IMR-90 (cell line): ENCODE results near the gene OR3A3. TPM values are rescaled to one million over a fixed set of nuclear protein-coding genes. Genes with fewer than 3 reads are reported as not detected.
"Not testable (repeated sequence)": the region's sequence is repeated elsewhere in the genome, so short reads cannot be mapped to it uniquely, and the experiment has no call there.

Experiments used
- ATAC-seq: fragments of 200-7000 bp; cut with Tn5 transposase; 2 replicates; pipeline ENCODE4 v1.9.1; 2020; ENCODE audit warnings: low read depth, mild to moderate bottlenecking, moderate library complexity
- BruUV-seq: library from RNA; stranded (reverse); fragments of 400-500 nt; replicated peaks from 2 replicates; lab custom pipeline; 2021; lab: Mats Ljungman, UMichigan
- CTCF ChIA-PET: fragments of 300-600 bp; formaldehyde crosslinking; extraction: SDS; loops from one replicate; lab custom pipeline; 2021; ENCODE audit warnings: antibody characterized with exemption; lab: Yijun Ruan, JAX
- POLR2A ChIA-PET: fragments of 300-600 bp; sonication (Branson Sonifier 250); formaldehyde crosslinking; loops from one replicate; lab custom pipeline; 2022; ENCODE audit warnings: antibody characterized with exemption; ENCODE audit not compliant: unreplicated experiment; lab: Charles Lee
- DNase-seq: peaks from one replicate; pipeline ENCODE4 v3.0.0; 2013
- H2AFZ ChIP-seq: replicated peaks from 2 replicates; pipeline ENCODE3; 2013; ENCODE audit warnings: low read length, mild to moderate bottlenecking; ENCODE audit not compliant: poor library complexity
- H2AK5ac ChIP-seq: 2 replicates; pipeline ENCODE4 v1.6.1; 2013; ENCODE audit warnings: low read depth, low read length, inconsistent platforms
- H2AK9ac ChIP-seq: replicated peaks from 2 replicates; pipeline ENCODE3; 2013; ENCODE audit warnings: mild to moderate bottlenecking, low read depth, low read length, moderate library complexity; ENCODE audit not compliant: poor library complexity
- H2BK120ac ChIP-seq: 2 replicates; pipeline ENCODE4 v1.6.1; 2013; ENCODE audit warnings: low read depth, low read length, inconsistent platforms
- H2BK15ac ChIP-seq: 3 replicates; pipeline ENCODE4 v1.6.1; 2013; ENCODE audit warnings: low read depth, low read length, inconsistent platforms
- H2BK20ac ChIP-seq: 2 replicates; pipeline ENCODE4 v1.6.1; 2013; ENCODE audit warnings: low read depth, mild to moderate bottlenecking, inconsistent platforms, low read length, moderate library complexity
- H2BK5ac ChIP-seq: 2 replicates; pipeline ENCODE4 v1.6.1; 2013; ENCODE audit warnings: mild to moderate bottlenecking, low read depth, low read length, inconsistent platforms; ENCODE audit not compliant: poor library complexity, severe bottlenecking
- H3K14ac ChIP-seq: replicated peaks from 2 replicates; pipeline ENCODE4 v1.6.1; 2013; ENCODE audit warnings: low read depth, low read length, inconsistent platforms
- H3K18ac ChIP-seq: 2 replicates; pipeline ENCODE4 v1.6.1; 2013; ENCODE audit warnings: low read depth, low read length, control low read depth
- H3K23ac ChIP-seq: 2 replicates; pipeline ENCODE4 v1.6.1; 2013; ENCODE audit warnings: low read depth, low read length, inconsistent platforms
- H3K27ac ChIP-seq: 2 replicates; pipeline ENCODE4 v1.5.1; 2013; ENCODE audit warnings: mild to moderate bottlenecking, control low read depth, low read length; ENCODE audit not compliant: insufficient read depth
- H3K27me3 ChIP-seq: 2 replicates; pipeline ENCODE4 v1.6.1; 2013; ENCODE audit warnings: low read length; ENCODE audit not compliant: control insufficient read depth, insufficient read depth
- H3K36me3 ChIP-seq: 2 replicates; pipeline ENCODE4 v1.6.1; 2013; ENCODE audit warnings: low read length, mixed read lengths; ENCODE audit not compliant: control insufficient read depth, insufficient read depth
- H3K4ac ChIP-seq: 2 replicates; pipeline ENCODE4 v1.6.1; 2013; ENCODE audit warnings: low read depth, low read length, inconsistent platforms
- H3K4me1 ChIP-seq: 2 replicates; pipeline ENCODE4 v1.6.1; 2013; ENCODE audit warnings: low read length, mixed read lengths; ENCODE audit not compliant: control insufficient read depth, insufficient read depth
- H3K4me2 ChIP-seq: 2 replicates; pipeline ENCODE4 v1.6.1; 2013; ENCODE audit warnings: low read depth, mild to moderate bottlenecking, control low read depth, low read length, moderate library complexity
- H3K4me3 ChIP-seq: 2 replicates; pipeline ENCODE4 v1.5.1; 2013; ENCODE audit warnings: low read depth, mild to moderate bottlenecking, control low read depth, low read length, moderate library complexity; ENCODE audit not compliant: insufficient read depth
- H3K56ac ChIP-seq: 2 replicates; pipeline ENCODE4 v1.6.1; 2013; ENCODE audit warnings: low read length, inconsistent platforms; ENCODE audit not compliant: insufficient read depth; ENCODE audit errors: extremely low read depth
- H3K79me1 ChIP-seq, 2 experiments: 2 replicates each; pipeline ENCODE4 v1.6.1; 2013; ENCODE audit warnings: low read length in 2 of 2, inconsistent platforms in 1 of 2, low read depth in 1 of 2
- H3K9ac ChIP-seq: 2 replicates; pipeline ENCODE4 v1.6.1; 2013; ENCODE audit warnings: low read depth, low read length, control low read depth
- H3K9me1 ChIP-seq: 2 replicates; pipeline ENCODE4 v1.6.1; 2013; ENCODE audit warnings: low read length, inconsistent platforms; ENCODE audit not compliant: insufficient read depth
- H3K9me3 ChIP-seq: 2 replicates; pipeline ENCODE4 v1.6.1; 2013; ENCODE audit warnings: low read length; ENCODE audit not compliant: control insufficient read depth, insufficient read depth
- H4K20me1 ChIP-seq: 2 replicates; pipeline ENCODE4 v1.6.1; 2013; ENCODE audit warnings: low read length, inconsistent platforms; ENCODE audit not compliant: insufficient read depth
- H4K5ac ChIP-seq: 2 replicates; pipeline ENCODE4 v1.6.1; 2013; ENCODE audit warnings: mild to moderate bottlenecking, low read depth, low read length, control low read depth
- H4K8ac ChIP-seq, 2 experiments: 2 replicates each; pipeline ENCODE4 v1.6.1; 2013; ENCODE audit warnings: low read depth in 2 of 2, low read length in 2 of 2, control low read depth in 1 of 2, inconsistent platforms in 1 of 2
- H4K91ac ChIP-seq: 2 replicates; pipeline ENCODE4 v1.6.1; 2013; ENCODE audit warnings: low read depth, low read length, inconsistent platforms; ENCODE audit not compliant: insufficient read depth
- WGBS, 2 experiments: methylation state at CpG; one replicate each; pipeline versions ENCODE4 v1.1.5 to v1.1.7; 2013; ENCODE audit warnings: missing lambda C conversion rate in 2 of 2; ENCODE audit not compliant: insufficient read length in 1 of 2; ENCODE audit errors: extremely low coverage in 2 of 2; 5-methylcytosine and 5-hydroxymethylcytosine counted together
- dilution Hi-C: fragments of 300-500 bp; cut with HindIII; formaldehyde crosslinking; loops from one replicate; pipeline ENCODE4 v1.14.3; 2018; ENCODE audit warnings: low sequenced_read_pairs; ENCODE audit not compliant: unreplicated experiment
- in situ Hi-C: fragments of 300-500 bp; cut with MboI; formaldehyde crosslinking; loops from 3 replicates; pipeline ENCODE4 v1.14.3; 2019; ENCODE audit warnings: low sequenced_read_pairs, inconsistent platforms, mixed read lengths
- intact Hi-C: fragments of 100-400 bp; cut with micrococcal nuclease; formaldehyde crosslinking; loops from 2 replicates; pipeline ENCODE4 v1.10.0; 2022
- polyA plus RNA-seq, 3 experiments: library from polyadenylated mRNA; depleted of rRNA; stranded (reverse); fragments of >200 nt; gene quantifications; 2 replicates each; pipeline ENCODE4 v1.2.3, GENCODE V29; 2012; ENCODE audit warnings: low replicate concordance in 1 of 3
- total RNA-seq: library from RNA; depleted of rRNA; stranded (reverse); fragments of >200 nt; gene quantifications from 2 replicates; pipeline ENCODE4 v1.2.3, GENCODE V29; 2012

Gene OR3A3
- total and polyA plus RNA-seq, 2 of the 4 experiments (the other 2 are of a cell fraction): not detected

DNA sequence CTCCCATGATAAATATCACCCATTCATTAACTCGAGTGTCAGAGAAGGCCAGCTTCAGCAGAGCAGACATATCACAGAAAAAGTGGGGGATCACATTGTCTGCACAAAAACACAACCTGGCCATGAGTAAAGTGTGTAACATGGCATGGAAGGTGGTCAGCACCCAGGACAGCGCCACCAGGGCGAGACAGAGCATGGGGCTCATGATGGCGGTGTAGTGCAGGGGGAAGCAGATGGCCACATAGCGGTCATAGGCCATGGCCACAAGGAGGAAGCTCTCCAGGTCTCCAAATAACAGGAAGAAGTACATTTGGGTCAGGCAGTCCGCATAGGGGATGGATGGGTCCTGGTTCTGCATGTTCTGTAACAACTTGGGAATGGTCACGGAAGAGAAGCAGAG, 13.4 kb upstream of the OR3A3 start:
- H4K91ac ChIP-seq, H3K4me3 ChIP-seq, intact Hi-C loops, H3K36me3 ChIP-seq, DNase-seq, H3K9me1 ChIP-seq, H3K27me3 ChIP-seq, H4K20me1 ChIP-seq, in situ Hi-C loops, H2AK9ac ChIP-seq, H2BK15ac ChIP-seq, ATAC-seq, H3K9ac ChIP-seq, H3K4me1 ChIP-seq, H2AK5ac ChIP-seq, H4K5ac ChIP-seq, H3K4me2 ChIP-seq, H3K14ac ChIP-seq, H3K4ac ChIP-seq, H3K27ac ChIP-seq, H2AFZ ChIP-seq, H2BK20ac ChIP-seq, H3K9me3 ChIP-seq, H4K8ac ChIP-seq, POLR2A ChIA-PET, CTCF ChIA-PET, H3K79me1 ChIP-seq, H3K18ac ChIP-seq, H3K56ac ChIP-seq, H2BK120ac ChIP-seq, BruUV-seq, H2BK5ac ChIP-seq, H3K23ac ChIP-seq, dilution Hi-C loops: not testable (repeated sequence)
- WGBS, 2 experiments: 42% methylated on average over 5 of the region's 7 CpGs; no CpG with 5 or more reads in 1 of the 2 experiments
